K562 (cell line): ENCODE results near the gene USB1. TPM values are rescaled to one million over a fixed set of nuclear protein-coding genes. Genes with fewer than 3 reads are reported as not detected.

Source experiments
- ATAC-seq: fragments of 200-7000 bp; cut with Tn5 transposase; 3 replicates; pipeline ENCODE4 v1.9.1; 2020; ENCODE audit warnings: moderate library complexity
- BruUV-seq: library from RNA; stranded (reverse); fragments of 400-500 nt; replicated peaks from 2 replicates; lab custom pipeline; 2021; lab: Mats Ljungman, UMichigan
- CTCF ChIA-PET: fragments of 300-600 bp; formaldehyde crosslinking; extraction: SDS; loops from one replicate; lab custom pipeline; 2021; ENCODE audit warnings: low intra/inter-chr PET ratio; lab: Yijun Ruan, JAX
- POLR2A ChIA-PET: fragments of 300-600, 350-650 bp; sonication (Branson Sonifier 250); formaldehyde crosslinking; extraction: SDS; loops from one replicate; lab custom pipeline; 2021; ENCODE audit warnings: antibody characterized with exemption, inconsistent platforms; lab: Yijun Ruan, JAX
- DNase-seq, 4 experiments: peaks; one replicate each; pipeline versions ENCODE4 v3.0.0 to v3.0.0-alpha.2; 2011 to 2018; ENCODE audit warnings: low spot score in 3 of 4, mixed read lengths in 3 of 4; ENCODE audit errors: extremely low read depth in 1 of 4
- FAIRE-seq: peaks from 2 replicates; lab custom pipeline; 2011; peaks lifted over from hg19 to GRCh38; lab: Jason Lieb, UNC
- H2AFZ ChIP-seq: 2 replicates; pipeline ENCODE4 v1.6.0; 2011; ENCODE audit warnings: low read depth, low read length, control low read depth, inconsistent platforms
- H3K27ac ChIP-seq: fragments of 200-600 bp; 3 replicates; pipeline ENCODE4 v1.8.0; 2011; ENCODE audit warnings: low read depth, mild to moderate bottlenecking, control low read depth, inconsistent platforms, low read length, moderate library complexity, mixed read lengths; ENCODE audit errors: extremely low read depth
- H3K27me3 ChIP-seq, 2 experiments: fragments of 300-600 bp in 1 of 2; 2 replicates in 1 of 2; 3 replicates in 1 of 2; pipeline versions ENCODE4 v1.6.0 to v1.8.0; 2011; ENCODE audit warnings: inconsistent platforms in 2 of 2, low read length in 2 of 2, mild to moderate bottlenecking in 1 of 2, mixed read lengths in 1 of 2, moderate library complexity in 1 of 2; ENCODE audit not compliant: control insufficient read depth in 2 of 2, insufficient read depth in 2 of 2
- H3K36me3 ChIP-seq: fragments of 300-600 bp; 3 replicates; pipeline ENCODE4 v1.8.0; 2011; ENCODE audit warnings: mild to moderate bottlenecking, low read length, inconsistent platforms; ENCODE audit not compliant: control insufficient read depth, insufficient read depth
- H3K4me1 ChIP-seq, 2 experiments: fragments of 200-600 bp in 1 of 2; replicated peaks in 1 of 2; 2 replicates in 1 of 2; 3 replicates in 1 of 2; pipeline versions ENCODE4 v1.5.1 to v1.8.0; 2011; ENCODE audit warnings: inconsistent platforms in 2 of 2, low read length in 2 of 2, mild to moderate bottlenecking in 1 of 2, mixed read lengths in 1 of 2, moderate library complexity in 1 of 2; ENCODE audit not compliant: control insufficient read depth in 2 of 2, insufficient read depth in 2 of 2
- H3K4me2 ChIP-seq: 2 replicates; pipeline ENCODE4 v1.6.1; 2011; ENCODE audit warnings: low read length, control low read depth, inconsistent platforms, mixed read lengths; ENCODE audit not compliant: insufficient read depth
- H3K4me3 ChIP-seq: fragments of 200-600 bp; sonication (generic), shearing (Covaris generic); 2 replicates; pipeline ENCODE4 v1.5.1; 2016; ENCODE audit warnings: control low read depth, inconsistent platforms
- H3K79me2 ChIP-seq: fragments of 200-600 bp; 3 replicates; pipeline ENCODE4 v1.8.0; 2011; ENCODE audit warnings: low read length, inconsistent platforms; ENCODE audit not compliant: control insufficient read depth, insufficient read depth
- H3K9ac ChIP-seq, 2 experiments: 2 replicates each; pipeline versions ENCODE4 v1.6.0 to v1.6.1; 2011; ENCODE audit warnings: low read depth in 2 of 2, low read length in 2 of 2, control low read depth in 1 of 2, inconsistent platforms in 1 of 2, mild to moderate bottlenecking in 1 of 2, mixed read lengths in 1 of 2; ENCODE audit not compliant: insufficient read depth in 1 of 2
- H3K9me1 ChIP-seq: one replicate; pipeline ENCODE4 v1.6.0; 2011; ENCODE audit warnings: inconsistent platforms, mild to moderate bottlenecking, low read length, moderate library complexity; ENCODE audit not compliant: control insufficient read depth, insufficient read depth
- H3K9me3 ChIP-seq: replicated peaks from 2 replicates; pipeline ENCODE4 v1.5.1; 2011; ENCODE audit warnings: low read depth, low read length, inconsistent platforms; ENCODE audit not compliant: control insufficient read depth, insufficient read depth
- H4K20me1 ChIP-seq: replicated peaks from 2 replicates; pipeline ENCODE4 v1.6.1; 2011; ENCODE audit warnings: low read length, inconsistent platforms, mixed read lengths; ENCODE audit not compliant: control insufficient read depth, insufficient read depth
- BRD9 ChIP-seq: fragments of 450-650 bp; IDR thresholded peaks from 2 replicates; pipeline ENCODE4 v1.6.1; 2018; ENCODE audit warnings: low read depth; ENCODE audit not compliant: partially characterized antibody
- ELF1 ChIP-seq: fragments of 200-800 bp; sonication (Bioruptor generic); IDR thresholded peaks from 2 replicates; pipeline ENCODE4 v1.6.1; 2016; ENCODE audit warnings: missing genetic modification characterization, missing compliant biosample characterization
- EP300 ChIP-seq: IDR thresholded peaks from 2 replicates; pipeline ENCODE4 v1.6.1; 2012; ENCODE audit warnings: low read length, improper control_type of control experiment
- SRF ChIP-seq, 2 experiments: fragments of 250-450, 450-650 bp in 1 of 2; sonication (Bioruptor Pico) in 1 of 2; sonication (generic) in 1 of 2; formaldehyde crosslinking; IDR thresholded peaks; 2 replicates each; pipeline versions ENCODE4 v1.5.0 to v1.5.1; 2020 to 2022; ENCODE audit warnings: mild to moderate bottlenecking in 1 of 2, missing genetic modification reagents in 1 of 2
- ZBTB11 ChIP-seq, 3 experiments: fragments of 200-800 bp in 1 of 3; fragments of 250-450 bp in 1 of 3; fragments of 450-650 bp in 1 of 3; sonication (Bioruptor Pico) in 1 of 3; sonication (Bioruptor generic) in 1 of 3; formaldehyde crosslinking in 1 of 3; IDR thresholded peaks; 2 replicates each; pipeline versions ENCODE4 v1.6.1 to v1.8.0; 2016 to 2022; ENCODE audit warnings: mild to moderate bottlenecking in 2 of 3, missing genetic modification characterization in 2 of 3, missing compliant biosample characterization in 1 of 3, moderate library complexity in 1 of 3
- ZKSCAN1 ChIP-seq: fragments of 150-350 bp; IDR thresholded peaks from 2 replicates; pipeline ENCODE4 v1.6.1; 2016; ENCODE audit warnings: low read depth, low read length
- WGBS: fragments of 100-300 bp; shearing (Covaris generic); methylation state at CpG from one replicate; pipeline ENCODE4 v1.1.6; 2016; ENCODE audit warnings: low coverage, mixed read lengths; ENCODE audit not compliant: insufficient coverage; ENCODE audit errors: missing lambda C conversion rate; 5-methylcytosine and 5-hydroxymethylcytosine counted together
- in situ Hi-C: fragments of 300-500 bp; cut with MboI; formaldehyde crosslinking; loops from 4 replicates; pipeline ENCODE4 v1.15.0; 2018; ENCODE audit warnings: inconsistent platforms, mixed read lengths
- intact Hi-C: fragments of 100-400 bp; cut with micrococcal nuclease; formaldehyde crosslinking; loops from 2 replicates; pipeline ENCODE4 v1.14.2; 2022
- polyA plus RNA-seq, 8 experiments: library from polyadenylated mRNA; depleted of rRNA in 4 of 8; stranded (reverse) in 5 of 8; unstranded in 3 of 8; fragments of >200 nt; fragmentation: Nextera tagmentation in 2 of 8; fragmentation: Illumina TruSeq in 1 of 8; extraction: Ambion mirVana in 2 of 8; extraction: Trizol in 1 of 8; gene quantifications; 2 replicates each; pipeline versions ENCODE4 v1.2.1 to v1.2.3, GENCODE V29; 2011 to 2014; ENCODE audit warnings: inconsistent platforms in 1 of 8, missing spikeins in 1 of 8
- total RNA-seq, 7 experiments: library from RNA; depleted of rRNA in 6 of 7; stranded (reverse); fragments of >200 nt in 6 of 7; fragmentation: Illumina TruSeq in 2 of 7; extraction: Trizol in 2 of 7; gene quantifications; 2 replicates each; pipeline versions ENCODE4 v1.2.1 to v1.2.3, GENCODE V29; 2011 to 2021; ENCODE audit warnings: low replicate concordance in 1 of 7

Gene USB1
- total and polyA plus RNA-seq, 9 of the 15 experiments (the other 6 are each of a cell fraction or from before 2014, with no cell fraction given) = 11.6 to 73.6 (median 19.4) TPM

- 18% methylated on average over 12 of the region's 12 CpGs for WGBS
- TF ChIP-seq ZKSCAN1 = 0 out of 2 replicates have a peak, but pooled peaks have one; percentile 9
- no peak for TF ChIP-seq BRD9
- TF ChIP-seq ELF1 (tag) = no peak
- no peak for TF ChIP-seq ZBTB11 (CRISPR knock-in tag; IDR thresholded peaks at IDR 0.05)
- TF ChIP-seq EP300 = no peak
- peak in 1 of 2 experiments; percentile 66; a peak in 1 of 4 replicates for TF ChIP-seq SRF (CRISPR knock-in tag; IDR thresholded peaks at IDR 0.05)
- ChIA-PET CTCF (no interaction called here), POLR2A (interaction anchor here (0.7 to 2.8 kb wide), 3 partner anchors 12 to 211 kb away, joined by 3 to 18 read pairs (median 4); a partner anchor contains a TSS)
- FAIRE-seq (no peak), DNase-seq (no peak), ATAC-seq (peak; percentile 20)
- H3K4me2 ChIP-seq = peak overlapping the region; percentile 16; the same call in 1 of the 2 replicates
- peaks cover 0 to 19% of the 10 kb centered on the region in 2 experiments; a peak in 3 of 5 replicates for H3K4me1 ChIP-seq
- no peak overlapping the region for H3K4me3 ChIP-seq
- intact Hi-C loops (no loop called here), in situ Hi-C loops (no loop called here)
- no TSS peak for BruUV-seq
- no peaks in the 10 kb centered on the region; a peak in 1 of 5 replicates for H3K27me3 ChIP-seq
- H3K27ac ChIP-seq = no peak overlapping the region
- peak overlapping the region in 1 of 2 experiments; percentile 86; a peak in 2 of 4 replicates for H3K9ac ChIP-seq
- no peaks in the 10 kb centered on the region for H3K9me1 ChIP-seq
- H4K20me1 ChIP-seq = no peaks in the 10 kb centered on the region
- no peaks in the 10 kb centered on the region for H3K36me3 ChIP-seq
- no peaks in the 10 kb centered on the region for H3K9me3 ChIP-seq
- peak overlapping the region; percentile 44; the same call in 1 of the 2 replicates for H2AFZ ChIP-seq
- H3K79me2 ChIP-seq = no peaks in the 10 kb centered on the region
These were observed 45.5 kb upstream of the USB1 start for GRCh38 chr16:57955572-57956188.
